ENCODE measurements around the gene LIM2.

LIM2 gene

DNA sequence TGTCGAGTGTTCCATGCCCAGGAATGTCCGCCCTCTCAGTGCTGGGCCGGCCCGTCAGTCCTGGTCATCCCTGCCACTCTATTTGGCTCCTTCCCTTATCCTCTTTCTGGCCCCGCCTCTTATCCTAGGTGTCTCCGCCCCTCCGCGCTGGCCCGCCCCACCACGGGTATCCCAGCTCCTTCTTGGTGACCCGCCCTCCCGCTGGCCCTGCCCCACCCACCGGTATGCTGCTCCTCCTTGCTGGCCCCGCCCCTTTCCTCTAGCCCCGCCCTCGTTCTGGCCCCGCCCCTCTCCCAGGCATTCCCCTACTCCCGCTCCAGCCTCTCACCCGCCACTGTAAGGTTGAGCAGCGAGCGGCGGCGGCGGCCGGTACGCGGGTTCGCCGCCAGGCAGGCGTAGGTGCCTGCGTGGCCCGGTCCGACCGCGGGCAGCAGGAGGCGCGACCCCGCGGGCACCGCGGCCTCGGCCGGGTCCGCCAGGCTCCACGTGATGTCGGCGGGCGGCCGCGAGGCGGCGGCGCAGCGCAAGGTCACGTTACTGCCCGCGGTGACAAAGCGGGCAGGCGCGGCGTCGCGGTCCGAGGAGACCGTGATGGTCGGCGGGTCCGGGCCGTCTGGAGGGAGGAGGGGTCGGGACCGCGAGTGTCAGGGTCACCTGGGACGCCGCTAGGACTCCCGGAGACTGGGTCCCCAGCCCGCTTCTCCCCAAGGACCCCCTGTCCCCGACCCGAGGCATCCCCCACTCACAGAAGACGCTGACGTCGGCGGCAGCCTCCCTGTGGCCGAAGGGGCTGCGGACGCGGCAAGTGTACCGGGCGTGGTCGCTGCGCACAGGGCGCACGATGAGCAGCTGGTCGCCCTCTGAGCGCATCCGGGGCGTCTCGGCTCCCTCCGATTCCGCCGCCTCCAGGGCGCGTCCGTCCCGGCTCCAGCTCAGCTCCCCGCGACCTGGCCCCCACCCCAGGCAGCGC, 47.8 kb downstream of the LIM2 start:
- peak; percentile 80 for DNase-seq (ENCODE audit: low read depth)

DNA sequence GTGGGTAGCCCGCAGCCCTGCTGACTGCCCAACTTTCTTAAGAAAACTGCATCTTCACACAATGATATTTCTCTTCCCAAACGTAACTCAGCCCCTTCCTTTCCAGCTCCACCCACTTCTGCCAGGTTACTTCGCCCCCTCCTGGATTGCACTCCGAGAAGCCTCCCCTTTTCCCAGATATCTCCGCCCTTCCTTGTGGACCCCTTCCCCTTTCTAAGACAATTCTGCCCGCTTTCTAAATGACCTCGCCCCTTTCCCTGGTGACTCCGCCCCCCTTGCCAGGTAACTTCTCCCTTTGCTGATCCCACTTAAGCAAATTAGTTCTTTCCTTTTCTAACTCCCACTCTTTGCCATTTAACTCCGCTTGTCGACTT, 48.5 kb downstream of the LIM2 start:
- no peak for DNase-seq (ENCODE audit: low read depth)

GRCh38 chr19:51338563-51339312, 49.0 kb downstream of the LIM2 start:
- DNase-seq (ENCODE audit: low read depth): peak; percentile 74

DNA sequence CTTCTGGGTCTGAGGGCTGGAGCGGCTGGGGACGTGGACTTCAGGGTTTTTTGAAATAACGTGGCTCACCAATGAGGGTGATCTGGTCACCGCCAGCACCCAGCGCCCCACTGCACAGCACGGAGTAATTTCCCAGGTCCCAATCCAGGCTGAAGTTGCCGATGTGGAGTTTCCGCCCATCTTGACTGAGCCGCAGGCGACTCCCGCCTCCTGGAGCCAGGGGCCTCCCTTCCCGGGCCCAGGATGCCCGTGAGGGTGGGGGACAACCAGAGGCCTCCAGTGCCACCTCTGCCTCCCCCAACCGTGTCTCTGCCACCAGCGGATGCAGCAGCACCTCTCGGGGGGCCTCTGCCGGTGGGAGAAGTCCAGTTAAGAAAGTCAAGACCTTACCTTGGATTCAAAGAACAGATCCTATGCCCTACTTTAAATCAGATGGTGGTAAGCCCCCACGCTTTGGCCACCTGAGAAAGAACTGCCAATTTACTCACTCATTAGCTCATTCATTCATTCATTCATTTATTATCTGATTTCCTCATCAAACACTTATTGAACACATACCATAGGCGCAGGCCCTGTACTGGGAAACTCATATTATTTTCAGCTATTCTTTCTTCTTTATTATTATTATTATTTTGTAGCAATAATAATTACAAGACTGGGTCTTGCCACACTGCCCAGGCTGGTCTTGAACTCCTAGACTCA, 49.8 kb downstream of the LIM2 start:
- no peak for DNase-seq (ENCODE audit: low read depth)

GRCh38 chr19:51337141-51337860, 50.5 kb downstream of the LIM2 start:
- no peak for DNase-seq (ENCODE audit: low read depth)

GRCh38 chr19:51333836-51334460, 53.8 kb downstream of the LIM2 start:
- no peak for DNase-seq (ENCODE audit: low read depth)

GRCh38 chr19:51331716-51332115, 56.1 kb downstream of the LIM2 start:
- DNase-seq (ENCODE audit: low read depth): no peak

- no peak for DNase-seq (ENCODE audit: low read depth)
These were observed 56.6 kb downstream of the LIM2 start for GRCh38 chr19:51331193-51331592.

DNA sequence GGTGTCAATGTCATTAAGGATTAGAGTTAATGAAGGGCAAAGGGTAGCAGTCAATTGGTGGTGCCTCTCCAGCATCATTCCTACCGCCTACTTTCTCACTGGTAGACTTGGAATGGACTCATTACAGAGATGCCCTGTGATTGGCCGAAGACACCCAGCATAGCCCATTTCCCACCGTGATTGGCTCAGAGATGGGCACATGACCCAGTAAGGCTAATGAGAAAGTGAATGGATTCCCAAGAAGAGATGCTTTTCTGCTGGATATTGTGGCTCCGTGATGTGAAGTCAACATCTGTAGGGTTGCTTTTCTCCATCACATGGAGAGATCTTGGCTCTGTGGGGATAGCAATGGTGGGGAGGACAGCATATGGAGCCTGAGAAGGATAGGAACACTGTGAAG, 57.4 kb downstream of the LIM2 start:
- no peak for DNase-seq (ENCODE audit: low read depth)
